HepG2 (cell line): ENCODE measurements around the gene BICDL2. TPM values are rescaled to one million over a fixed set of nuclear protein-coding genes. Genes with fewer than 3 reads are reported as not detected.

Experiments used
- ELF3 ChIP-seq: IDR thresholded peaks from 2 replicates; pipeline ENCODE4 v1.6.1; 2016; ENCODE audit warnings: missing genetic modification reagents, missing compliant biosample characterization
- FOXJ3 ChIP-seq: sonication (generic); formaldehyde crosslinking; IDR thresholded peaks from 2 replicates; pipeline ENCODE4 v1.4.0; 2020; ENCODE audit warnings: missing genetic modification reagents, mild to moderate bottlenecking, borderline replicate concordance
- HNRNPL ChIP-seq: fragments of 200-400 bp; formaldehyde crosslinking; IDR thresholded peaks from 2 replicates; pipeline ENCODE4 v1.6.1; 2017; ENCODE audit warnings: mild to moderate bottlenecking, low read depth, low read length
- ISX ChIP-seq: sonication (generic); formaldehyde crosslinking; conservative IDR thresholded peaks from 2 replicates; pipeline ENCODE4 v1.5.0; 2020; ENCODE audit warnings: missing genetic modification reagents
- JARID2 ChIP-seq: sonication (generic); formaldehyde crosslinking; IDR thresholded peaks from 2 replicates; pipeline ENCODE4 v1.8.1; 2023; ENCODE audit warnings: missing genetic modification reagents, inconsistent platforms; ENCODE audit not compliant: insufficient replicate concordance
- NCOA1 ChIP-seq: sonication (generic); formaldehyde crosslinking; IDR thresholded peaks from 2 replicates; pipeline ENCODE4 v1.9.0; 2021; ENCODE audit warnings: missing genetic modification reagents
- TBX2 ChIP-seq: sonication (generic); formaldehyde crosslinking; IDR thresholded peaks from 2 replicates; pipeline ENCODE4 v1.5.0; 2020; ENCODE audit warnings: missing genetic modification reagents, mild to moderate bottlenecking, borderline replicate concordance
- ZNF550 ChIP-seq: sonication (generic); formaldehyde crosslinking; IDR thresholded peaks from 2 replicates; pipeline ENCODE4 v1.4.0; 2020; ENCODE audit warnings: mild to moderate bottlenecking, missing genetic modification reagents, borderline replicate concordance
- polyA plus RNA-seq, 8 experiments: library from polyadenylated mRNA; depleted of rRNA in 3 of 8; stranded (reverse) in 7 of 8; unstranded in 1 of 8; fragments of >200 nt; fragmentation: Illumina TruSeq in 4 of 8; extraction: Trizol in 4 of 8; gene quantifications; 2 replicates each; pipeline versions ENCODE4 v1.2.1 to v1.2.3, GENCODE V29; 2011 to 2016; ENCODE audit warnings: low read depth in 4 of 8, missing spikeins in 1 of 8, mixed read lengths in 1 of 8; ENCODE audit not compliant: insufficient read depth in 1 of 8
- total RNA-seq, 5 experiments: library from RNA; depleted of rRNA; stranded (reverse); fragments of >200 nt; fragmentation: Illumina TruSeq; extraction: Trizol; gene quantifications; 2 replicates each; pipeline ENCODE4 v1.2.3, GENCODE V29; 2016; ENCODE audit warnings: low read depth in 1 of 5
- TF ChIP-seq, protein P1 (sequence below): sonication (generic); formaldehyde crosslinking; IDR thresholded peaks from 2 replicates; pipeline ENCODE4 v1.5.0; 2020; ENCODE audit warnings: mild to moderate bottlenecking, missing genetic modification reagents, borderline replicate concordance
- TF ChIP-seq, protein P2 (sequence below), 2 experiments: sonication (generic) in 1 of 2; formaldehyde crosslinking in 1 of 2; IDR thresholded peaks; 2 replicates each; pipeline versions ENCODE4 v1.6.1 to v1.9.0; 2014 to 2022; ENCODE audit warnings: antibody characterized with exemption in 1 of 2, borderline replicate concordance in 1 of 2, inconsistent platforms in 1 of 2, low read depth in 1 of 2, missing genetic modification reagents in 1 of 2

Gene BICDL2
- total and polyA plus RNA-seq, 2 of the 13 experiments (the other 11 are each of a cell fraction or from before 2014, with no cell fraction given) = 0.12 TPM; not detected in 1

- TF ChIP-seq, protein P1, sequence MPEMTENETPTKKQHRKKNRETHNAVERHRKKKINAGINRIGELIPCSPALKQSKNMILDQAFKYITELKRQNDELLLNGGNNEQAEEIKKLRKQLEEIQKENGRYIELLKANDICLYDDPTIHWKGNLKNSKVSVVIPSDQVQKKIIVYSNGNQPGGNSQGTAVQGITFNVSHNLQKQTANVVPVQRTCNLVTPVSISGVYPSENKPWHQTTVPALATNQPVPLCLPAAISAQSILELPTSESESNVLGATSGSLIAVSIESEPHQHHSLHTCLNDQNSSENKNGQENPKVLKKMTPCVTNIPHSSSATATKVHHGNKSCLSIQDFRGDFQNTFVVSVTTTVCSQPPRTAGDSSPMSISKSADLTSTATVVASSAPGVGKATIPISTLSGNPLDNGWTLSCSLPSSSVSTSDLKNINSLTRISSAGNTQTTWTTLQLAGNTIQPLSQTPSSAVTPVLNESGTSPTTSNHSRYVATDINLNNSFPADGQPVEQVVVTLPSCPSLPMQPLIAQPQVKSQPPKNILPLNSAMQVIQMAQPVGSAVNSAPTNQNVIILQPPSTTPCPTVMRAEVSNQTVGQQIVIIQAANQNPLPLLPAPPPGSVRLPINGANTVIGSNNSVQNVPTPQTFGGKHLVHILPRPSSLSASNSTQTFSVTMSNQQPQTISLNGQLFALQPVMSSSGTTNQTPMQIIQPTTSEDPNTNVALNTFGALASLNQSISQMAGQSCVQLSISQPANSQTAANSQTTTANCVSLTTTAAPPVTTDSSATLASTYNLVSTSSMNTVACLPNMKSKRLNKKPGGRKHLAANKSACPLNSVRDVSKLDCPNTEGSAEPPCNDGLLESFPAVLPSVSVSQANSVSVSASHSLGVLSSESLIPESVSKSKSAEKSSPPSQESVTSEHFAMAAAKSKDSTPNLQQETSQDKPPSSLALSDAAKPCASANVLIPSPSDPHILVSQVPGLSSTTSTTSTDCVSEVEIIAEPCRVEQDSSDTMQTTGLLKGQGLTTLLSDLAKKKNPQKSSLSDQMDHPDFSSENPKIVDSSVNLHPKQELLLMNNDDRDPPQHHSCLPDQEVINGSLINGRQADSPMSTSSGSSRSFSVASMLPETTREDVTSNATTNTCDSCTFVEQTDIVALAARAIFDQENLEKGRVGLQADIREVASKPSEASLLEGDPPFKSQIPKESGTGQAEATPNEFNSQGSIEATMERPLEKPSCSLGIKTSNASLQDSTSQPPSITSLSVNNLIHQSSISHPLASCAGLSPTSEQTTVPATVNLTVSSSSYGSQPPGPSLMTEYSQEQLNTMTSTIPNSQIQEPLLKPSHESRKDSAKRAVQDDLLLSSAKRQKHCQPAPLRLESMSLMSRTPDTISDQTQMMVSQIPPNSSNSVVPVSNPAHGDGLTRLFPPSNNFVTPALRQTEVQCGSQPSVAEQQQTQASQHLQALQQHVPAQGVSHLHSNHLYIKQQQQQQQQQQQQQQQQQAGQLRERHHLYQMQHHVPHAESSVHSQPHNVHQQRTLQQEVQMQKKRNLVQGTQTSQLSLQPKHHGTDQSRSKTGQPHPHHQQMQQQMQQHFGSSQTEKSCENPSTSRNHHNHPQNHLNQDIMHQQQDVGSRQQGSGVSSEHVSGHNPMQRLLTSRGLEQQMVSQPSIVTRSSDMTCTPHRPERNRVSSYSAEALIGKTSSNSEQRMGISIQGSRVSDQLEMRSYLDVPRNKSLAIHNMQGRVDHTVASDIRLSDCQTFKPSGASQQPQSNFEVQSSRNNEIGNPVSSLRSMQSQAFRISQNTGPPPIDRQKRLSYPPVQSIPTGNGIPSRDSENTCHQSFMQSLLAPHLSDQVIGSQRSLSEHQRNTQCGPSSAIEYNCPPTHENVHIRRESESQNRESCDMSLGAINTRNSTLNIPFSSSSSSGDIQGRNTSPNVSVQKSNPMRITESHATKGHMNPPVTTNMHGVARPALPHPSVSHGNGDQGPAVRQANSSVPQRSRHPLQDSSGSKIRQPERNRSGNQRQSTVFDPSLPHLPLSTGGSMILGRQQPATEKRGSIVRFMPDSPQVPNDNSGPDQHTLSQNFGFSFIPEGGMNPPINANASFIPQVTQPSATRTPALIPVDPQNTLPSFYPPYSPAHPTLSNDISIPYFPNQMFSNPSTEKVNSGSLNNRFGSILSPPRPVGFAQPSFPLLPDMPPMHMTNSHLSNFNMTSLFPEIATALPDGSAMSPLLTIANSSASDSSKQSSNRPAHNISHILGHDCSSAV (CRISPR knock-in tag) = no peak
- no peak for TF ChIP-seq NCOA1 (CRISPR knock-in tag)
- no peak for TF ChIP-seq TBX2
- TF ChIP-seq FOXJ3 (CRISPR knock-in tag) = no peak
- TF ChIP-seq JARID2 (CRISPR knock-in tag) = no peak
- TF ChIP-seq, protein P2, sequence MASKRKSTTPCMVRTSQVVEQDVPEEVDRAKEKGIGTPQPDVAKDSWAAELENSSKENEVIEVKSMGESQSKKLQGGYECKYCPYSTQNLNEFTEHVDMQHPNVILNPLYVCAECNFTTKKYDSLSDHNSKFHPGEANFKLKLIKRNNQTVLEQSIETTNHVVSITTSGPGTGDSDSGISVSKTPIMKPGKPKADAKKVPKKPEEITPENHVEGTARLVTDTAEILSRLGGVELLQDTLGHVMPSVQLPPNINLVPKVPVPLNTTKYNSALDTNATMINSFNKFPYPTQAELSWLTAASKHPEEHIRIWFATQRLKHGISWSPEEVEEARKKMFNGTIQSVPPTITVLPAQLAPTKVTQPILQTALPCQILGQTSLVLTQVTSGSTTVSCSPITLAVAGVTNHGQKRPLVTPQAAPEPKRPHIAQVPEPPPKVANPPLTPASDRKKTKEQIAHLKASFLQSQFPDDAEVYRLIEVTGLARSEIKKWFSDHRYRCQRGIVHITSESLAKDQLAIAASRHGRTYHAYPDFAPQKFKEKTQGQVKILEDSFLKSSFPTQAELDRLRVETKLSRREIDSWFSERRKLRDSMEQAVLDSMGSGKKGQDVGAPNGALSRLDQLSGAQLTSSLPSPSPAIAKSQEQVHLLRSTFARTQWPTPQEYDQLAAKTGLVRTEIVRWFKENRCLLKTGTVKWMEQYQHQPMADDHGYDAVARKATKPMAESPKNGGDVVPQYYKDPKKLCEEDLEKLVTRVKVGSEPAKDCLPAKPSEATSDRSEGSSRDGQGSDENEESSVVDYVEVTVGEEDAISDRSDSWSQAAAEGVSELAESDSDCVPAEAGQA (IDR thresholded peaks at IDR 0.05; ENCODE audit: low read depth) = no peak
- TF ChIP-seq, protein P2 (CRISPR knock-in tag; IDR thresholded peaks at IDR 0.05; ENCODE audit: borderline replicate concordance) = no peak
- peak; percentile 97 for TF ChIP-seq HNRNPL
- TF ChIP-seq ELF3 (CRISPR knock-in tag) = peak; percentile 27; the same call in 1 of the 2 replicates
- no peak for TF ChIP-seq ZNF550 (CRISPR knock-in tag)
- TF ChIP-seq ISX (CRISPR knock-in tag) = no peak
Observed at GRCh38 chr16:3007059-3007956, 29.4 kb downstream of the BICDL2 start (continued).
